ENCODE results near the gene VSIG4. TPM values are rescaled to one million over a fixed set of nuclear protein-coding genes. Genes with fewer than 3 reads are reported as not detected.

VSIG4 gene
- total RNA-seq, 1 experiment from 2014 or later, result not detected

GRCh38 chrX:66015152-66015831 lies 24.6 kb downstream of the VSIG4 start:
- in situ Hi-C loops (cut with HindIII; ENCODE audit: low pct_unique_long_range_greater_than_20kb, low sequenced_read_pairs), result no loop called here
- DNase-seq (ENCODE audit: low read depth, low spot score), result no peak

- in situ Hi-C loops (cut with HindIII; ENCODE audit: low pct_unique_long_range_greater_than_20kb, low sequenced_read_pairs), result no loop called here
- no peak for DNase-seq (ENCODE audit: low read depth, low spot score)
Observed at GRCh38 chrX:66014556-66014955, 25.3 kb downstream of the VSIG4 start.

- in situ Hi-C loops (cut with HindIII; ENCODE audit: low pct_unique_long_range_greater_than_20kb, low sequenced_read_pairs), result no loop called here
- no peak for DNase-seq (ENCODE audit: low read depth, low spot score)
Observed at GRCh38 chrX:66014084-66014483, 25.8 kb downstream of the VSIG4 start.

- no peak for DNase-seq (ENCODE audit: low read depth, low spot score)
- in situ Hi-C loops (cut with HindIII; ENCODE audit: low pct_unique_long_range_greater_than_20kb, low sequenced_read_pairs), result no loop called here
Observed at GRCh38 chrX:66013194-66013816, 26.6 kb downstream of the VSIG4 start.

- no peak for DNase-seq (ENCODE audit: low read depth, low spot score)
- in situ Hi-C loops (cut with HindIII; ENCODE audit: low pct_unique_long_range_greater_than_20kb, low sequenced_read_pairs), result no loop called here
Observed at GRCh38 chrX:66012094-66012534, 27.8 kb downstream of the VSIG4 start.

- no peak for DNase-seq (ENCODE audit: low read depth, low spot score)
- in situ Hi-C loops (cut with HindIII; ENCODE audit: low pct_unique_long_range_greater_than_20kb, low sequenced_read_pairs), result no loop called here
Observed at GRCh38 chrX:66009231-66009845, 30.5 kb downstream of the VSIG4 start.

GRCh38 chrX:66008328-66008970 lies 31.4 kb downstream of the VSIG4 start:
- in situ Hi-C loops (cut with HindIII; ENCODE audit: low pct_unique_long_range_greater_than_20kb, low sequenced_read_pairs), result no loop called here
- DNase-seq (ENCODE audit: low read depth, low spot score), result no peak

GRCh38 chrX:66007851-66008250 lies 32.0 kb downstream of the VSIG4 start:
- no peak for DNase-seq (ENCODE audit: low read depth, low spot score)
- in situ Hi-C loops (cut with HindIII; ENCODE audit: low pct_unique_long_range_greater_than_20kb, low sequenced_read_pairs), result no loop called here

GRCh38 chrX:66005830-66006449 lies 33.9 kb downstream of the VSIG4 start:
- no peak for DNase-seq (ENCODE audit: low read depth, low spot score)
- in situ Hi-C loops (cut with HindIII; ENCODE audit: low pct_unique_long_range_greater_than_20kb, low sequenced_read_pairs), result no loop called here

GRCh38 chrX:66004928-66005829 lies 34.7 kb downstream of the VSIG4 start:
- no peak for DNase-seq (ENCODE audit: low read depth, low spot score)
- in situ Hi-C loops (cut with HindIII; ENCODE audit: low pct_unique_long_range_greater_than_20kb, low sequenced_read_pairs), result no loop called here

GRCh38 chrX:66002824-66003680 lies 36.8 kb downstream of the VSIG4 start:
- no peak for DNase-seq (ENCODE audit: low read depth, low spot score)
- in situ Hi-C loops (cut with HindIII; ENCODE audit: low pct_unique_long_range_greater_than_20kb, low sequenced_read_pairs), result no loop called here

- in situ Hi-C loops (cut with HindIII; ENCODE audit: low pct_unique_long_range_greater_than_20kb, low sequenced_read_pairs), result no loop called here
- DNase-seq (ENCODE audit: low read depth, low spot score), result no peak
Observed at GRCh38 chrX:66001596-66001995, 38.3 kb downstream of the VSIG4 start.

- no peak for DNase-seq (ENCODE audit: low read depth, low spot score)
- in situ Hi-C loops (cut with HindIII; ENCODE audit: low pct_unique_long_range_greater_than_20kb, low sequenced_read_pairs), result no loop called here
Observed at GRCh38 chrX:66000628-66001272, 39.1 kb downstream of the VSIG4 start.

GRCh38 chrX:66000178-66000577 lies 39.7 kb downstream of the VSIG4 start:
- in situ Hi-C loops (cut with HindIII; ENCODE audit: low pct_unique_long_range_greater_than_20kb, low sequenced_read_pairs), result no loop called here
- DNase-seq (ENCODE audit: low read depth, low spot score), result no peak

- no peak for DNase-seq (ENCODE audit: low read depth, low spot score)
- in situ Hi-C loops (cut with HindIII; ENCODE audit: low pct_unique_long_range_greater_than_20kb, low sequenced_read_pairs), result no loop called here
Observed at GRCh38 chrX:65999563-66000148, 40.2 kb downstream of the VSIG4 start.

Data from SK-MEL-5 (cell line).